ENCODE results near the gene CCDC24. TPM values are rescaled to one million over a fixed set of nuclear protein-coding genes. Genes with fewer than 3 reads are reported as not detected.
A peak's percentile ranks its signal among the peaks of the same experiment; 100 is the strongest.

The CCDC24 gene
- total and polyA plus RNA-seq, 2 of the 13 experiments (the other 11 are each of a cell fraction or from before 2014, with no cell fraction given), result 1.4 to 2.9 TPM

DNA sequence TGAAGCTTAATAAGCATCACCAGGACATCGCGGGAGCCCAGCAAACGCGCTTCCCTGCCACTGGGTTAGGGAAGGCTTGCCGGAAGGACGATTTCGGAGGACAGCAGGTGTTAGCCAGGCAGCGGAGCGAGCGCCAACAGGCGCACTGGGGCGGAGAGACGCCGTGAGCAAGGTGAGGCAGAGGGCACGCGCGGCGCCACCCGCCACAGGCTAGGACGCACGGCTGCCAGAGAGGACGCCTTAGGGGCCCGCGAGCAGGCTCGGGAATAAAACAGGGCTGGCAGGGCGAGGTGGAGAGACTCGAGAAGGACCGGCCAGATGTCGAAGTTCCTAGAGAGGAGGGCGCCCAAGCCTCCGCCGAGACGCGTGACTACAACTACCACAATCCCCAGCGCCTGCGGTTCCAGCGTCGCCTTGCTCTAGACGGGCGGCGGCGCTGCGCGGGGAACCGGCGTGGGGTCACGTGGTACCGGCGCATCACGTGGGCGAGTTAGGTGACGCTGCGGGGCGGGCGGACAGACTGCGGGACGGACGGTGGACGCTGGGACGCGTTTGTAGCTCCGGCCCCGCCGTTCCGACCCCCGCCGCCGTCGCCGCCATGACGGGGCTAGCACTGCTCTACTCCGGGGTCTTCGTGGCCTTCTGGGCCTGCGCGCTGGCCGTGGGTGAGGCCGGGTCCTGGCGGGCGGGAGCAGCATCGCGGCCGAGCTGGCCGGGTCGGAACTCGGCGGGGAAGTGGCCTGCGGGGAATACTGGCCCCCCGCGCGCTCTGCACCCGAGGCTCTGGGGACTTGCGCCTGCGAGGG is 16.8 kb upstream of the CCDC24 start, which contains the start of gene ATP6V0B (continued):
- TF ChIP-seq, protein P1, sequence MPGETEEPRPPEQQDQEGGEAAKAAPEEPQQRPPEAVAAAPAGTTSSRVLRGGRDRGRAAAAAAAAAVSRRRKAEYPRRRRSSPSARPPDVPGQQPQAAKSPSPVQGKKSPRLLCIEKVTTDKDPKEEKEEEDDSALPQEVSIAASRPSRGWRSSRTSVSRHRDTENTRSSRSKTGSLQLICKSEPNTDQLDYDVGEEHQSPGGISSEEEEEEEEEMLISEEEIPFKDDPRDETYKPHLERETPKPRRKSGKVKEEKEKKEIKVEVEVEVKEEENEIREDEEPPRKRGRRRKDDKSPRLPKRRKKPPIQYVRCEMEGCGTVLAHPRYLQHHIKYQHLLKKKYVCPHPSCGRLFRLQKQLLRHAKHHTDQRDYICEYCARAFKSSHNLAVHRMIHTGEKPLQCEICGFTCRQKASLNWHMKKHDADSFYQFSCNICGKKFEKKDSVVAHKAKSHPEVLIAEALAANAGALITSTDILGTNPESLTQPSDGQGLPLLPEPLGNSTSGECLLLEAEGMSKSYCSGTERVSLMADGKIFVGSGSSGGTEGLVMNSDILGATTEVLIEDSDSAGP (CRISPR knock-in tag; IDR thresholded peaks at IDR 0.05; ENCODE audit: borderline replicate concordance), result peak; percentile 89
- no peak for TF ChIP-seq ZNF207 (IDR thresholded peaks at IDR 0.05; ENCODE audit: borderline replicate concordance)
- TF ChIP-seq ZNF296 (CRISPR knock-in tag; conservative IDR thresholded peaks at IDR 0.05), result no peak
- TF ChIP-seq, protein P2, sequence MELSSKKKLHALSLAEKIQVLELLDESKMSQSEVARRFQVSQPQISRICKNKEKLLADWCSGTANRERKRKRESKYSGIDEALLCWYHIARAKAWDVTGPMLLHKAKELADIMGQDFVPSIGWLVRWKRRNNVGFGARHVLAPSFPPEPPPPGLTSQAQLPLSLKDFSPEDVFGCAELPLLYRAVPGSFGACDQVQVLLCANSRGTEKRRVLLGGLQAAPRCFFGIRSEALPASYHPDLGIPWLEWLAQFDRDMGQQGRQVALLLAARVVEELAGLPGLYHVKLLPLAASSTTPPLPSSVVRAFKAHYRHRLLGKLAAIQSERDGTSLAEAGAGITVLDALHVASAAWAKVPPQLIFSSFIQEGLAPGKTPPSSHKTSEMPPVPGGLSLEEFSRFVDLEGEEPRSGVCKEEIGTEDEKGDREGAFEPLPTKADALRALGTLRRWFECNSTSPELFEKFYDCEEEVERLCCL (CRISPR knock-in tag; IDR thresholded peaks at IDR 0.05; ENCODE audit: borderline replicate concordance), result peak; percentile 57; the same call in 1 of the 2 replicates
- TF ChIP-seq ZSCAN22 (CRISPR knock-in tag; IDR thresholded peaks at IDR 0.05), result no peak
- peak; percentile 80; the same call in 1 of the 2 replicates for TF ChIP-seq KMT2B (CRISPR knock-in tag; IDR thresholded peaks at IDR 0.05)
- no peak for TF ChIP-seq ZNF382 (CRISPR knock-in tag; IDR thresholded peaks at IDR 0.05; ENCODE audit: borderline replicate concordance)
- TF ChIP-seq ZNF138 (CRISPR knock-in tag; IDR thresholded peaks at IDR 0.05; ENCODE audit: low read depth), result peak; percentile 53; the same call in 1 of the 2 replicates
- 0 out of 2 replicates have a peak, but pooled peaks have one; percentile 5 for TF ChIP-seq CHD2 (IDR thresholded peaks at IDR 0.05; ENCODE audit: low read depth, low read length)
- TF ChIP-seq RBFOX2 (IDR thresholded peaks at IDR 0.05; ENCODE audit: low read depth, low read length), result peak; percentile 96
- TF ChIP-seq ZNF124 (CRISPR knock-in tag; IDR thresholded peaks at IDR 0.05), result peak; percentile 81
- no peak for TF ChIP-seq NR2F2 (IDR thresholded peaks at IDR 0.05; ENCODE audit: borderline replicate concordance, low read depth)
- no peak for TF ChIP-seq SP1 (IDR thresholded peaks at IDR 0.05)
- TF ChIP-seq SP1 (CRISPR knock-in tag; IDR thresholded peaks at IDR 0.05), result 0 out of 2 replicates have a peak, but pooled peaks have one; percentile 24
- TF ChIP-seq, protein P3, sequence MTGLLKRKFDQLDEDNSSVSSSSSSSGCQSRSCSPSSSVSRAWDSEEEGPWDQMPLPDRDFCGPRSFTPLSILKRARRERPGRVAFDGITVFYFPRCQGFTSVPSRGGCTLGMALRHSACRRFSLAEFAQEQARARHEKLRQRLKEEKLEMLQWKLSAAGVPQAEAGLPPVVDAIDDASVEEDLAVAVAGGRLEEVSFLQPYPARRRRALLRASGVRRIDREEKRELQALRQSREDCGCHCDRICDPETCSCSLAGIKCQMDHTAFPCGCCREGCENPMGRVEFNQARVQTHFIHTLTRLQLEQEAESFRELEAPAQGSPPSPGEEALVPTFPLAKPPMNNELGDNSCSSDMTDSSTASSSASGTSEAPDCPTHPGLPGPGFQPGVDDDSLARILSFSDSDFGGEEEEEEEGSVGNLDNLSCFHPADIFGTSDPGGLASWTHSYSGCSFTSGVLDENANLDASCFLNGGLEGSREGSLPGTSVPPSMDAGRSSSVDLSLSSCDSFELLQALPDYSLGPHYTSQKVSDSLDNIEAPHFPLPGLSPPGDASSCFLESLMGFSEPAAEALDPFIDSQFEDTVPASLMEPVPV (CRISPR knock-in tag; IDR thresholded peaks at IDR 0.05), result peak; percentile 74; the same call in 1 of the 2 replicates
- no peak for TF ChIP-seq KLF11 (CRISPR knock-in tag; IDR thresholded peaks at IDR 0.05)
- no peak; the same call in 1 of the 2 replicates for TF ChIP-seq KDM5A (IDR thresholded peaks at IDR 0.05; ENCODE audit: borderline replicate concordance, low read length)
- peak; percentile 72 for TF ChIP-seq ZNF430 (CRISPR knock-in tag; IDR thresholded peaks at IDR 0.05)
- TF ChIP-seq HCFC1 (IDR thresholded peaks at IDR 0.05; ENCODE audit: low read depth, low read length), result peak; percentile 90
- peak; percentile 54; the same call in 1 of the 2 replicates for TF ChIP-seq MAZ (IDR thresholded peaks at IDR 0.05; ENCODE audit: borderline replicate concordance, low read depth, low read length)
- TF ChIP-seq MAZ (CRISPR knock-in tag; IDR thresholded peaks at IDR 0.05; ENCODE audit: low read depth), result peak; percentile 73; the same call in 1 of the 2 replicates
- TF ChIP-seq MIER3 (CRISPR knock-in tag; IDR thresholded peaks at IDR 0.05; ENCODE audit: borderline replicate concordance), result no peak; the same call in 1 of the 2 replicates
- no peak for TF ChIP-seq MTA3 (CRISPR knock-in tag; IDR thresholded peaks at IDR 0.05)
- TF ChIP-seq SALL1 (CRISPR knock-in tag; IDR thresholded peaks at IDR 0.05), result peak; percentile 80
- TF ChIP-seq THAP11 (CRISPR knock-in tag; IDR thresholded peaks at IDR 0.05), result peak; percentile 99
- TF ChIP-seq MEF2D (CRISPR knock-in tag; IDR thresholded peaks at IDR 0.05), result no peak
- peak; percentile 86; the same call in 1 of the 2 replicates for TF ChIP-seq YEATS2 (CRISPR knock-in tag; IDR thresholded peaks at IDR 0.05; ENCODE audit: borderline replicate concordance)

Measured in HepG2 (cell line).